Thyroid gland (tissue), 4 donors: ENCODE results near the gene NBAS.

Experiments
- POLR2A ChIP-seq, 2 donors: fragments of 450-650 bp; IDR thresholded peaks; one replicate each; pipeline ENCODE4 v1.6.1; 2017; ENCODE audit warnings: antibody characterized with exemption in 2 of 2, mild to moderate bottlenecking in 2 of 2, moderate library complexity in 1 of 2
- TF ChIP-seq, protein P1 (sequence below), 6 experiments: fragments of 200-600 bp in 3 of 6; fragments of 450-650 bp in 3 of 6; sonication (generic) in 3 of 6; IDR thresholded peaks; one replicate each; pipeline ENCODE4 v1.5.1; 2016 to 2019; ENCODE audit warnings: antibody characterized with exemption in 6 of 6, mild to moderate bottlenecking in 2 of 6, inconsistent platforms in 1 of 6, moderate library complexity in 1 of 6

DNA sequence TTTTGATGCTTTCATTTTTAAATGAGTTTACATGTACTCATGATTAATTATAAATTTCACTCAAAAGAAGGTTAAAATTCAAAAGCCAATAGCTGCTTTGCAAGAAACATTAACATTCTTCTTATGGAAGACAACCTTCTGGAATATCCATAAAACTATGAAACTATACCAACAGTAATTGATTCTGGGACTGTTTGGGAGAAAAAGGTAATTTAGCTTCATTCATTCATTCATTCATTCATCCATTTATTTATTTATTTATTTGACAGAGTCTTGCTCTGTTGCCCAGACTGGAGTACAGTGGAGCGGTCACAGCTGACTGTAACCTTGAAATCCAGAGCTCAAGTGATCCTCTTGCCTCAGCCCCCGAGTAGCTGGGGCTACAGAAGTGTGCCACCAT lies 110.3 kb downstream of the NBAS start:
- TF ChIP-seq, protein P1, sequence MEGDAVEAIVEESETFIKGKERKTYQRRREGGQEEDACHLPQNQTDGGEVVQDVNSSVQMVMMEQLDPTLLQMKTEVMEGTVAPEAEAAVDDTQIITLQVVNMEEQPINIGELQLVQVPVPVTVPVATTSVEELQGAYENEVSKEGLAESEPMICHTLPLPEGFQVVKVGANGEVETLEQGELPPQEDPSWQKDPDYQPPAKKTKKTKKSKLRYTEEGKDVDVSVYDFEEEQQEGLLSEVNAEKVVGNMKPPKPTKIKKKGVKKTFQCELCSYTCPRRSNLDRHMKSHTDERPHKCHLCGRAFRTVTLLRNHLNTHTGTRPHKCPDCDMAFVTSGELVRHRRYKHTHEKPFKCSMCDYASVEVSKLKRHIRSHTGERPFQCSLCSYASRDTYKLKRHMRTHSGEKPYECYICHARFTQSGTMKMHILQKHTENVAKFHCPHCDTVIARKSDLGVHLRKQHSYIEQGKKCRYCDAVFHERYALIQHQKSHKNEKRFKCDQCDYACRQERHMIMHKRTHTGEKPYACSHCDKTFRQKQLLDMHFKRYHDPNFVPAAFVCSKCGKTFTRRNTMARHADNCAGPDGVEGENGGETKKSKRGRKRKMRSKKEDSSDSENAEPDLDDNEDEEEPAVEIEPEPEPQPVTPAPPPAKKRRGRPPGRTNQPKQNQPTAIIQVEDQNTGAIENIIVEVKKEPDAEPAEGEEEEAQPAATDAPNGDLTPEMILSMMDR (IDR thresholded peaks at IDR 0.05) = no peak
- TF ChIP-seq POLR2A (IDR thresholded peaks at IDR 0.05) = no peak
